ENCODE data around the gene TLR2. TPM values are rescaled to one million over a fixed set of nuclear protein-coding genes. Genes with fewer than 3 reads are reported as not detected.

TLR2 gene
- total RNA-seq, 1 donor from 2014 or later: 14.5 TPM

- Histone ChIP-seq H3K4me1 (no peaks in the 10 kb centered on the region), H3K27ac (no peak overlapping the region), H3K36me3 (peaks cover 0 to 41% of the 10 kb centered on the region in 2 donors), H3K4me3 (no peak overlapping the region), H3K27me3 (no peaks in the 10 kb centered on the region), H3K9me3 (no peaks in the 10 kb centered on the region)
- DNase-seq (ENCODE audit: extremely low spot score in 2 of 2): no peak
- TF ChIP-seq POLR2AphosphoS5 (IDR thresholded peaks at IDR 0.05; ENCODE audit: insufficient read depth in 1 of 2, low read depth in 1 of 2) (no peak), CTCF (IDR thresholded peaks at IDR 0.05) (no peak), POLR2A (IDR thresholded peaks at IDR 0.05) (no peak)
- intact Hi-C loops (cut with DNase I): no loop called here
Measured at GRCh38 chr4:153638011-153638410, 46.1 kb upstream of the TLR2 start.

GRCh38 chr4:153638999-153639398 is 45.1 kb upstream of the TLR2 start:
- no peak for TF ChIP-seq CTCF (IDR thresholded peaks at IDR 0.05)
- TF ChIP-seq POLR2AphosphoS5 (IDR thresholded peaks at IDR 0.05; ENCODE audit: insufficient read depth in 1 of 2, low read depth in 1 of 2): no peak
- no peak for TF ChIP-seq POLR2A (IDR thresholded peaks at IDR 0.05)
- no peaks in the 10 kb centered on the region for H3K9me3 ChIP-seq
- H3K4me3 ChIP-seq: no peak overlapping the region
- H3K27ac ChIP-seq: no peak overlapping the region
- DNase-seq (ENCODE audit: extremely low spot score in 2 of 2): no peak
- peaks cover 0 to 33% of the 10 kb centered on the region in 2 donors for H3K36me3 ChIP-seq
- H3K4me1 ChIP-seq: no peaks in the 10 kb centered on the region
- intact Hi-C loops (cut with DNase I): no loop called here
- no peaks in the 10 kb centered on the region for H3K27me3 ChIP-seq

- Histone ChIP-seq H3K9me3 (no peaks in the 10 kb centered on the region), H3K27ac (no peak overlapping the region), H3K36me3 (peaks cover 0 to 23% of the 10 kb centered on the region in 2 donors), H3K27me3 (no peaks in the 10 kb centered on the region), H3K4me3 (no peak overlapping the region), H3K4me1 (no peaks in the 10 kb centered on the region)
- no peak for DNase-seq (ENCODE audit: extremely low spot score in 2 of 2)
- TF ChIP-seq CTCF (IDR thresholded peaks at IDR 0.05) (no peak), POLR2A (IDR thresholded peaks at IDR 0.05) (no peak), POLR2AphosphoS5 (IDR thresholded peaks at IDR 0.05; ENCODE audit: insufficient read depth in 1 of 2, low read depth in 1 of 2) (no peak)
- intact Hi-C loops (cut with DNase I): no loop called here
Measured at GRCh38 chr4:153639833-153640802, 44.0 kb upstream of the TLR2 start.

- no peak for TF ChIP-seq CTCF (IDR thresholded peaks at IDR 0.05)
- TF ChIP-seq POLR2A (IDR thresholded peaks at IDR 0.05): no peak
- TF ChIP-seq POLR2AphosphoS5 (IDR thresholded peaks at IDR 0.05; ENCODE audit: insufficient read depth in 1 of 2, low read depth in 1 of 2): no peak
- Histone ChIP-seq H3K4me3 (no peak overlapping the region), H3K27ac (no peak overlapping the region), H3K27me3 (no peaks in the 10 kb centered on the region), H3K4me1 (no peaks in the 10 kb centered on the region), H3K36me3 (peaks cover 0 to 9% of the 10 kb centered on the region in 2 donors), H3K9me3 (no peaks in the 10 kb centered on the region)
- intact Hi-C loops (cut with DNase I): no loop called here
- no peak for DNase-seq (ENCODE audit: extremely low spot score in 2 of 2)
Measured at GRCh38 chr4:153641532-153641931, 42.5 kb upstream of the TLR2 start.

Measured in vagina (tissue), 2 donors.